OCI-LY3 (cell line): Measurements from ENCODE around the gene THUMPD1.

ENCODE experiments used
- CTCF ChIP-seq: fragments of 200-600, 300-600 bp; sonication (generic); IDR thresholded peaks from 2 replicates; pipeline ENCODE4 v1.5.1; 2014; ENCODE audit warnings: antibody characterized with exemption, low read length, low read depth
- EZH2phosphoT487 ChIP-seq: fragments of 200-600 bp; shearing (Covaris generic); IDR thresholded peaks from 2 replicates; pipeline ENCODE4 v1.6.1; 2018; ENCODE audit warnings: antibody characterized with exemption, mixed run types, low read depth

- TF ChIP-seq CTCF (no peak), EZH2phosphoT487 (no peak)
These were observed 52.0 kb downstream of the THUMPD1 start for GRCh38 chr16:20689668-20690067.
